Neural cell (in vitro differentiated cells): ENCODE measurements around the gene SLC7A1. TPM values are rescaled to one million over a fixed set of nuclear protein-coding genes. Genes with fewer than 3 reads are reported as not detected.

Experiments
- H2AFZ ChIP-seq: fragments of 200-600, 300-800 bp; sonication (generic), shearing (Covaris generic); 2 replicates; pipeline ENCODE4 v1.6.0; 2014; ENCODE audit warnings: low read depth, mild to moderate bottlenecking, antibody characterized with exemption, low read length, moderate library complexity
- H3F3A ChIP-seq: fragments of 200-600 bp; shearing (Covaris generic); 2 replicates; pipeline ENCODE4 v1.6.1; 2016; ENCODE audit warnings: mild to moderate bottlenecking, moderate library complexity, mixed read lengths, antibody characterized with exemption, low read length; ENCODE audit not compliant: insufficient read depth, poor library complexity, severe bottlenecking
- H3K27ac ChIP-seq: fragments of 200-600, 300-800 bp; sonication (generic), shearing (Covaris generic); 2 replicates; pipeline ENCODE4 v1.5.1; 2014; ENCODE audit warnings: mild to moderate bottlenecking, low read length, moderate library complexity
- H3K27me3 ChIP-seq: fragments of 300-800, 200-600 bp; sonication (generic), shearing (Covaris generic); 2 replicates; pipeline ENCODE4 v1.6.0; 2014; ENCODE audit warnings: mild to moderate bottlenecking, low read depth, low read length, moderate library complexity; ENCODE audit not compliant: insufficient read depth
- H3K36me3 ChIP-seq: fragments of 300-800, 200-600 bp; sonication (generic), shearing (Covaris generic); 2 replicates; pipeline ENCODE4 v1.5.1; 2014; ENCODE audit warnings: mild to moderate bottlenecking, antibody characterized with exemption, low read length, moderate library complexity; ENCODE audit not compliant: insufficient read depth
- H3K4me2 ChIP-seq: fragments of 300-800, 200-600 bp; sonication (generic), shearing (Covaris generic); 2 replicates; pipeline ENCODE4 v1.6.0; 2014; ENCODE audit warnings: mild to moderate bottlenecking, low read length
- H3K4me3 ChIP-seq: fragments of 300-800, 200-600 bp; sonication (generic), shearing (Covaris generic); 2 replicates; pipeline ENCODE4 v1.5.1; 2014; ENCODE audit warnings: mild to moderate bottlenecking, low read length, moderate library complexity
- H3K79me2 ChIP-seq: fragments of 200-600 bp; shearing (Covaris generic); replicated peaks from 2 replicates; pipeline ENCODE4 v1.6.0; 2014; ENCODE audit warnings: mild to moderate bottlenecking, low read length, moderate library complexity; ENCODE audit not compliant: insufficient read depth
- H3K9ac ChIP-seq: fragments of 300-800, 200-600 bp; sonication (generic), shearing (Covaris generic); 2 replicates; pipeline ENCODE4 v1.6.1; 2016; ENCODE audit warnings: mild to moderate bottlenecking, low read length, mixed read lengths
- H3K9me2 ChIP-seq: fragments of 200-600 bp; shearing (Covaris generic); 2 replicates; pipeline ENCODE4 v1.6.1; 2016; ENCODE audit warnings: mild to moderate bottlenecking, low read length, mixed read lengths; ENCODE audit not compliant: insufficient read depth
- H3K9me3 ChIP-seq: fragments of 200-600, 300-800 bp; sonication (generic), shearing (Covaris generic); 2 replicates; pipeline ENCODE4 v1.6.1; 2016; ENCODE audit warnings: mild to moderate bottlenecking, mixed run types, low read length, moderate library complexity, mixed read lengths
- H4K20me1 ChIP-seq: fragments of 200-600 bp; shearing (Covaris generic); 2 replicates; pipeline ENCODE4 v1.6.1; 2016; ENCODE audit warnings: mild to moderate bottlenecking, mixed run types; ENCODE audit not compliant: insufficient read depth
- EP300 ChIP-seq: fragments of 450-650 bp; conservative IDR thresholded peaks from 2 replicates; pipeline ENCODE4 v1.6.1; 2014; ENCODE audit warnings: antibody characterized with exemption, mild to moderate bottlenecking, moderate library complexity; ENCODE audit not compliant: poor library complexity, severe bottlenecking
- EZH2 ChIP-seq: fragments of 200-600, 300-800 bp; shearing (Covaris generic), sonication (generic); IDR thresholded peaks from 2 replicates; pipeline ENCODE4 v1.6.1; 2014; ENCODE audit warnings: antibody characterized with exemption, low read length, borderline replicate concordance, mild to moderate bottlenecking; ENCODE audit not compliant: insufficient read depth, poor library complexity, severe bottlenecking
- MXI1 ChIP-seq: fragments of 450-650 bp; conservative IDR thresholded peaks from 2 replicates; pipeline ENCODE4 v1.6.1; 2014; ENCODE audit warnings: antibody characterized with exemption, mild to moderate bottlenecking; ENCODE audit not compliant: poor library complexity, severe bottlenecking
- POLR2AphosphoS5 ChIP-seq: IDR thresholded peaks from 2 replicates; pipeline ENCODE4 v1.6.1; 2012
- RAD21 ChIP-seq: fragments of 450-650 bp; conservative IDR thresholded peaks from 2 replicates; pipeline ENCODE4 v1.6.1; 2014; ENCODE audit warnings: antibody characterized with exemption, mild to moderate bottlenecking, moderate library complexity
- SMC3 ChIP-seq: fragments of 450-650 bp; conservative IDR thresholded peaks from 2 replicates; pipeline ENCODE4 v1.6.1; 2014; ENCODE audit warnings: antibody characterized with exemption, mild to moderate bottlenecking, moderate library complexity; ENCODE audit not compliant: poor library complexity
- TAF1 ChIP-seq: IDR thresholded peaks from 2 replicates; pipeline ENCODE4 v1.6.1; 2012; ENCODE audit warnings: low read depth
- polyA plus RNA-seq: library from polyadenylated mRNA; depleted of rRNA; stranded (reverse); fragments of >200 nt; gene quantifications from 2 replicates; pipeline ENCODE4 v1.2.3, GENCODE V29; 2014
- TF ChIP-seq, protein P1 (sequence below): IDR thresholded peaks from 2 replicates; pipeline ENCODE4 v1.6.1; 2012; ENCODE audit warnings: borderline replicate concordance
- TF ChIP-seq, protein P2 (sequence below): fragments of 450-650 bp; IDR thresholded peaks from 2 replicates; pipeline ENCODE4 v1.5.1; 2014; ENCODE audit warnings: antibody characterized with exemption, mild to moderate bottlenecking, moderate library complexity; ENCODE audit not compliant: poor library complexity, severe bottlenecking

SLC7A1 gene
- polyA plus RNA-seq, 1 donor from 2014 or later = 2.6 TPM

DNA sequence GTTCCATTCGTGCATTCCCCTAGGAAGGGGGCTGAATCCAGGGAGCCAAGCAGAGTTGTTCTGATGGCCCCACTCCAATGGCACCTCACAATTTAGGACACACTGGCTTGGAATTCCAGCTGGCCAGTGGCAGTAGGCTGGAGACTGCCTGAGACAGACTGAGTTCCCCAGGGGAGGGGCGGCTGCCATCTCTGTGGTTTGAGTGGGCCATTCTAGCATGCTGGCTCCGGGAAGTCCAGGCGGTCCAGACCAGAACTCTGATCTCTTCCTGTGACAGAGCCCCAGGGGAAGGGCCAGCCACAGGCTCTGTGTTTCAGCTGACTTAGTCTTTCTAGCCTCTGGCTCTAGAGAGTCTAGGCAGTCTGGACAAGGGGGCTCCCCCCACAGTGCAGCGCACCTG, 29.5 kb upstream of the SLC7A1 start:
- Histone ChIP-seq H3K4me2 (no peak overlapping the region), H4K20me1 (no peaks in the 10 kb centered on the region), H2AFZ (no peak overlapping the region), H3K9me2 (no peaks in the 10 kb centered on the region), H3K9ac (no peak overlapping the region), H3K4me3 (no peak overlapping the region), H3K27me3 (no peaks in the 10 kb centered on the region), H3K27ac (no peak overlapping the region), H3K79me2 (no peaks in the 10 kb centered on the region), H3K36me3 (no peaks in the 10 kb centered on the region), H3K9me3 (no peaks in the 10 kb centered on the region), H3F3A (no peaks in the 10 kb centered on the region)
- no peak for TF ChIP-seq MXI1
- no peak for TF ChIP-seq POLR2AphosphoS5
- TF ChIP-seq TAF1 = no peak
- TF ChIP-seq, protein P1, sequence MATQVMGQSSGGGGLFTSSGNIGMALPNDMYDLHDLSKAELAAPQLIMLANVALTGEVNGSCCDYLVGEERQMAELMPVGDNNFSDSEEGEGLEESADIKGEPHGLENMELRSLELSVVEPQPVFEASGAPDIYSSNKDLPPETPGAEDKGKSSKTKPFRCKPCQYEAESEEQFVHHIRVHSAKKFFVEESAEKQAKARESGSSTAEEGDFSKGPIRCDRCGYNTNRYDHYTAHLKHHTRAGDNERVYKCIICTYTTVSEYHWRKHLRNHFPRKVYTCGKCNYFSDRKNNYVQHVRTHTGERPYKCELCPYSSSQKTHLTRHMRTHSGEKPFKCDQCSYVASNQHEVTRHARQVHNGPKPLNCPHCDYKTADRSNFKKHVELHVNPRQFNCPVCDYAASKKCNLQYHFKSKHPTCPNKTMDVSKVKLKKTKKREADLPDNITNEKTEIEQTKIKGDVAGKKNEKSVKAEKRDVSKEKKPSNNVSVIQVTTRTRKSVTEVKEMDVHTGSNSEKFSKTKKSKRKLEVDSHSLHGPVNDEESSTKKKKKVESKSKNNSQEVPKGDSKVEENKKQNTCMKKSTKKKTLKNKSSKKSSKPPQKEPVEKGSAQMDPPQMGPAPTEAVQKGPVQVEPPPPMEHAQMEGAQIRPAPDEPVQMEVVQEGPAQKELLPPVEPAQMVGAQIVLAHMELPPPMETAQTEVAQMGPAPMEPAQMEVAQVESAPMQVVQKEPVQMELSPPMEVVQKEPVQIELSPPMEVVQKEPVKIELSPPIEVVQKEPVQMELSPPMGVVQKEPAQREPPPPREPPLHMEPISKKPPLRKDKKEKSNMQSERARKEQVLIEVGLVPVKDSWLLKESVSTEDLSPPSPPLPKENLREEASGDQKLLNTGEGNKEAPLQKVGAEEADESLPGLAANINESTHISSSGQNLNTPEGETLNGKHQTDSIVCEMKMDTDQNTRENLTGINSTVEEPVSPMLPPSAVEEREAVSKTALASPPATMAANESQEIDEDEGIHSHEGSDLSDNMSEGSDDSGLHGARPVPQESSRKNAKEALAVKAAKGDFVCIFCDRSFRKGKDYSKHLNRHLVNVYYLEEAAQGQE = no peak
- TF ChIP-seq SMC3 = no peak
- no peak for TF ChIP-seq EP300
- no peak for TF ChIP-seq RAD21
- TF ChIP-seq, protein P2, sequence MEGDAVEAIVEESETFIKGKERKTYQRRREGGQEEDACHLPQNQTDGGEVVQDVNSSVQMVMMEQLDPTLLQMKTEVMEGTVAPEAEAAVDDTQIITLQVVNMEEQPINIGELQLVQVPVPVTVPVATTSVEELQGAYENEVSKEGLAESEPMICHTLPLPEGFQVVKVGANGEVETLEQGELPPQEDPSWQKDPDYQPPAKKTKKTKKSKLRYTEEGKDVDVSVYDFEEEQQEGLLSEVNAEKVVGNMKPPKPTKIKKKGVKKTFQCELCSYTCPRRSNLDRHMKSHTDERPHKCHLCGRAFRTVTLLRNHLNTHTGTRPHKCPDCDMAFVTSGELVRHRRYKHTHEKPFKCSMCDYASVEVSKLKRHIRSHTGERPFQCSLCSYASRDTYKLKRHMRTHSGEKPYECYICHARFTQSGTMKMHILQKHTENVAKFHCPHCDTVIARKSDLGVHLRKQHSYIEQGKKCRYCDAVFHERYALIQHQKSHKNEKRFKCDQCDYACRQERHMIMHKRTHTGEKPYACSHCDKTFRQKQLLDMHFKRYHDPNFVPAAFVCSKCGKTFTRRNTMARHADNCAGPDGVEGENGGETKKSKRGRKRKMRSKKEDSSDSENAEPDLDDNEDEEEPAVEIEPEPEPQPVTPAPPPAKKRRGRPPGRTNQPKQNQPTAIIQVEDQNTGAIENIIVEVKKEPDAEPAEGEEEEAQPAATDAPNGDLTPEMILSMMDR = no peak
- no peak for TF ChIP-seq EZH2

DNA sequence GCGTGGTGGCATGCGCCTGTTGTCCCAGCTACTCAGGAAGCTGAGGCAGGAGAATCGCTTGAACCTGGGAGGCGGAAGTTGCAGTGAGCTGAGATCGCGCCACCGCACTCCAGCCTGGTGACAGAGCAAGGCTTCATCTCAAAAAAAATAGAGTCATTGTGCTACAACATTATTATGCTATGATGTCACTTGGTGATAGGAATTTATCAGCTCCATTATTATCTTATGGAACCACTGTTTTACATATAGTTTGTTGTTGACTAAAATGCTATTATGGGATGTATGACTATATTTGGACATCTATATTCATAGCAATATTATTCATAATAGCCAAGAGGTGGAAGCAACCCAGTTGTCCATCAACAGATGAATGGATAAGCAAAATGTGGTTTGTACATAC, 26.4 kb upstream of the SLC7A1 start:
- no peak overlapping the region for H2AFZ ChIP-seq
- no peaks in the 10 kb centered on the region for H3K9me3 ChIP-seq
- H3K27me3 ChIP-seq = no peaks in the 10 kb centered on the region
- H4K20me1 ChIP-seq = no peaks in the 10 kb centered on the region
- no peak overlapping the region for H3K9ac ChIP-seq
- no peaks in the 10 kb centered on the region for H3K36me3 ChIP-seq
- H3K79me2 ChIP-seq = no peaks in the 10 kb centered on the region
- H3K4me2 ChIP-seq = no peak overlapping the region
- H3K27ac ChIP-seq = no peak overlapping the region
- no peak for TF ChIP-seq POLR2AphosphoS5
- no peak for TF ChIP-seq EP300
- no peak for TF ChIP-seq EZH2
- no peak for TF ChIP-seq TAF1
- no peak for TF ChIP-seq SMC3
- no peak for TF ChIP-seq MXI1
- TF ChIP-seq, protein P2 = no peak
- TF ChIP-seq, protein P1 = no peak
- TF ChIP-seq RAD21 = no peak
- H3F3A ChIP-seq = no peaks in the 10 kb centered on the region
- no peak overlapping the region for H3K4me3 ChIP-seq
- no peaks in the 10 kb centered on the region for H3K9me2 ChIP-seq
